ENCODE data around the gene SLC20A1.

DNA sequence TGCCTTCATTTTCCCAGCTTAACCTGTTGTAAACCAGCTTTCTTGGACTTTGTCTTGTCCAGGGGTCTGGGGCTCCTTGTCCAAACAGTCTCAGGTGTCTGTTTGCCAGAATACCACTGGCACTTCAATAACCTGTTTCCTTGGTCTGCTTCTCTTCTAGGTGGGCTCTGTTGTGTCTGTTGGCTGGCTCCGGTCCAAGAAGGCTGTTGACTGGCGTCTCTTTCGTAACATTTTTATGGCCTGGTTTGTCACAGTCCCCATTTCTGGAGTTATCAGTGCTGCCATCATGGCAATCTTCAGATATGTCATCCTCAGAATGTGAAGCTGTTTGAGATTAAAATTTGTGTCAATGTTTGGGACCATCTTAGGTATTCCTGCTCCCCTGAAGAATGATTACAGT, 17.0 kb downstream of the SLC20A1 start:
- TF ChIP-seq EZH2 (IDR thresholded peaks at IDR 0.05; ENCODE audit: insufficient read depth, poor library complexity, severe bottlenecking) (no peak), EZH2phosphoT487 (IDR thresholded peaks at IDR 0.05; ENCODE audit: insufficient read depth, low read depth) (no peak)

All from GM23248 (cell line).